Muscle layer of colon (tissue), 2 donors: ENCODE measurements around the gene SPATA20.

ENCODE experiments used
- H3K27ac ChIP-seq: one replicate; pipeline ENCODE4 v1.7.0; 2013; ENCODE audit warnings: low read depth, mild to moderate bottlenecking, low read length, moderate library complexity
- H3K27me3 ChIP-seq, 2 donors: one replicate each; pipeline ENCODE4 v1.7.0; 2013; ENCODE audit warnings: low read length in 2 of 2, mild to moderate bottlenecking in 2 of 2; ENCODE audit not compliant: insufficient read depth in 2 of 2, control insufficient read depth in 1 of 2
- H3K36me3 ChIP-seq: one replicate; pipeline ENCODE4 v1.7.0; 2013; ENCODE audit warnings: mild to moderate bottlenecking, low read length; ENCODE audit not compliant: insufficient read depth
- H3K4me1 ChIP-seq: one replicate; pipeline ENCODE4 v1.7.0; 2013; ENCODE audit warnings: mild to moderate bottlenecking, low read length; ENCODE audit not compliant: insufficient read depth
- H3K4me3 ChIP-seq, 2 donors: one replicate each; pipeline ENCODE4 v1.7.0; 2013; ENCODE audit warnings: low read length in 2 of 2, low read depth in 1 of 2, mild to moderate bottlenecking in 1 of 2, moderate library complexity in 1 of 2
- H3K9ac ChIP-seq: one replicate; pipeline ENCODE4 v1.7.0; 2013; ENCODE audit warnings: low read length
- H3K9me3 ChIP-seq: one replicate; pipeline ENCODE4 v1.7.0; 2013; ENCODE audit warnings: mild to moderate bottlenecking, low read length
- donor health status: abdominal sarcoma.
- donor health status: Adenocarcinoma of cecum.

Gene SPATA20

GRCh38 chr17:50573866-50574611, 27.1 kb downstream of the SPATA20 start:
- no peaks in the 10 kb centered on the region for H3K27me3 ChIP-seq
- H3K4me1 ChIP-seq: no peaks in the 10 kb centered on the region
- no peak overlapping the region for H3K4me3 ChIP-seq
- H3K36me3 ChIP-seq: no peaks in the 10 kb centered on the region
- H3K27ac ChIP-seq: no peak overlapping the region
- H3K9ac ChIP-seq: no peak overlapping the region
- H3K9me3 ChIP-seq: no peaks in the 10 kb centered on the region

- Histone ChIP-seq H3K9ac (no peak overlapping the region), H3K4me1 (no peaks in the 10 kb centered on the region)
Observed at GRCh38 chr17:50575581-50576210, 28.7 kb downstream of the SPATA20 start.

GRCh38 chr17:50576864-50577263, 29.9 kb downstream of the SPATA20 start:
- H3K27ac ChIP-seq: no peak overlapping the region
- no peaks in the 10 kb centered on the region for H3K9me3 ChIP-seq
- H3K4me3 ChIP-seq: no peak overlapping the region
- no peaks in the 10 kb centered on the region for H3K27me3 ChIP-seq
- no peaks in the 10 kb centered on the region for H3K36me3 ChIP-seq
- H3K9ac ChIP-seq: no peak overlapping the region
- no peaks in the 10 kb centered on the region for H3K4me1 ChIP-seq

More at GRCh38 chr17:50575581-50576210, 28.7 kb downstream of the SPATA20 start:
- no peaks in the 10 kb centered on the region for H3K36me3 ChIP-seq
- no peaks in the 10 kb centered on the region for H3K27me3 ChIP-seq
- H3K9me3 ChIP-seq: no peaks in the 10 kb centered on the region
- no peak overlapping the region for H3K4me3 ChIP-seq
- no peak overlapping the region for H3K27ac ChIP-seq

GRCh38 chr17:50577451-50577954, 30.5 kb downstream of the SPATA20 start:
- H3K9ac ChIP-seq: no peak overlapping the region
- no peaks in the 10 kb centered on the region for H3K4me1 ChIP-seq
- H3K36me3 ChIP-seq: no peaks in the 10 kb centered on the region
- H3K27ac ChIP-seq: no peak overlapping the region
- no peak overlapping the region for H3K4me3 ChIP-seq
- H3K27me3 ChIP-seq: no peaks in the 10 kb centered on the region
- H3K9me3 ChIP-seq: no peaks in the 10 kb centered on the region

- H3K27ac ChIP-seq: no peak overlapping the region
- H3K4me3 ChIP-seq: no peak overlapping the region
- no peaks in the 10 kb centered on the region for H3K36me3 ChIP-seq
- no peaks in the 10 kb centered on the region for H3K9me3 ChIP-seq
- no peaks in the 10 kb centered on the region for H3K27me3 ChIP-seq
- H3K9ac ChIP-seq: no peak overlapping the region
- H3K4me1 ChIP-seq: no peaks in the 10 kb centered on the region
Observed at GRCh38 chr17:50578173-50578572, 31.2 kb downstream of the SPATA20 start.

GRCh38 chr17:50579399-50579798, 32.4 kb downstream of the SPATA20 start:
- Histone ChIP-seq H3K36me3 (no peaks in the 10 kb centered on the region), H3K9me3 (no peaks in the 10 kb centered on the region), H3K4me1 (no peaks in the 10 kb centered on the region), H3K27me3 (no peaks in the 10 kb centered on the region), H3K27ac (no peak overlapping the region), H3K9ac (no peak overlapping the region), H3K4me3 (no peak overlapping the region)

GRCh38 chr17:50580646-50581045, 33.7 kb downstream of the SPATA20 start:
- Histone ChIP-seq H3K36me3 (no peaks in the 10 kb centered on the region), H3K4me3 (no peak overlapping the region), H3K4me1 (no peaks in the 10 kb centered on the region), H3K27me3 (no peaks in the 10 kb centered on the region), H3K9me3 (no peaks in the 10 kb centered on the region), H3K9ac (no peak overlapping the region), H3K27ac (no peak overlapping the region)

- no peaks in the 10 kb centered on the region for H3K4me1 ChIP-seq
- no peaks in the 10 kb centered on the region for H3K36me3 ChIP-seq
- no peak overlapping the region for H3K4me3 ChIP-seq
- H3K27me3 ChIP-seq: no peaks in the 10 kb centered on the region
- H3K27ac ChIP-seq: no peak overlapping the region
- H3K9me3 ChIP-seq: no peaks in the 10 kb centered on the region
- H3K9ac ChIP-seq: no peak overlapping the region
Observed at GRCh38 chr17:50581316-50581715, 34.3 kb downstream of the SPATA20 start.

GRCh38 chr17:50582741-50583140, 35.8 kb downstream of the SPATA20 start:
- Histone ChIP-seq H3K9me3 (no peaks in the 10 kb centered on the region), H3K27ac (no peak overlapping the region), H3K9ac (no peak overlapping the region), H3K4me3 (no peak overlapping the region), H3K4me1 (no peaks in the 10 kb centered on the region), H3K36me3 (no peaks in the 10 kb centered on the region), H3K27me3 (no peaks in the 10 kb centered on the region)

- Histone ChIP-seq H3K36me3 (no peaks in the 10 kb centered on the region), H3K27me3 (no peaks in the 10 kb centered on the region), H3K4me3 (no peak overlapping the region), H3K4me1 (peaks cover 4% of the 10 kb centered on the region), H3K27ac (no peak overlapping the region), H3K9ac (no peak overlapping the region), H3K9me3 (no peaks in the 10 kb centered on the region)
Observed at GRCh38 chr17:50583641-50584040, 36.7 kb downstream of the SPATA20 start.

GRCh38 chr17:50584116-50584515, 37.1 kb downstream of the SPATA20 start:
- no peaks in the 10 kb centered on the region for H3K36me3 ChIP-seq
- H3K27me3 ChIP-seq: no peaks in the 10 kb centered on the region
- no peak overlapping the region for H3K27ac ChIP-seq
- no peak overlapping the region for H3K4me3 ChIP-seq
- H3K9ac ChIP-seq: no peak overlapping the region
- H3K4me1 ChIP-seq: peaks cover 9% of the 10 kb centered on the region
- H3K9me3 ChIP-seq: no peaks in the 10 kb centered on the region

- H3K4me3 ChIP-seq: no peak overlapping the region
- H3K4me1 ChIP-seq: peaks cover 15% of the 10 kb centered on the region
- no peak overlapping the region for H3K9ac ChIP-seq
- no peaks in the 10 kb centered on the region for H3K36me3 ChIP-seq
- no peaks in the 10 kb centered on the region for H3K27me3 ChIP-seq
- H3K9me3 ChIP-seq: no peaks in the 10 kb centered on the region
- H3K27ac ChIP-seq: no peak overlapping the region
Observed at GRCh38 chr17:50584749-50585148, 37.8 kb downstream of the SPATA20 start.
